ENCODE results near the gene ZBTB26.

DNA sequence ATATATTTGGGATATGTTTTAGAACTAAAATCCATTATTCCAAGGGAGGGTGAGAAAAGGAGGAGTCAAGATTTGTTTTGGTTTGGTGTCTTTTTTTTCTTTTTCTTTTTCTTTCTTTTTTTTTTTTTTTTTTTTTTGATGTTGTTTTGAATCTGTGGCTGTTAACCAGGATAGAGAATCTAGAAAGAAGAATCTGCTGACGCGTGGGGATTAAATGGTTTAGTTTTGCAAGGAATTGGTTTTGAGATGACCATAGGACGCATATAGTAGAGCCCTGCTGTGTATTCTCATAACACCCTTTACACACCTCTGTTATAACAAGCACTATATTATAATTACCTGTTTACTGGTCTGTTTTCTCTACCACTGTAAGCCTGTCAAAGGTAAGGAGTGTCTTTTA, 19.0 kb upstream of the ZBTB26 start:
- TF ChIP-seq, protein P1, sequence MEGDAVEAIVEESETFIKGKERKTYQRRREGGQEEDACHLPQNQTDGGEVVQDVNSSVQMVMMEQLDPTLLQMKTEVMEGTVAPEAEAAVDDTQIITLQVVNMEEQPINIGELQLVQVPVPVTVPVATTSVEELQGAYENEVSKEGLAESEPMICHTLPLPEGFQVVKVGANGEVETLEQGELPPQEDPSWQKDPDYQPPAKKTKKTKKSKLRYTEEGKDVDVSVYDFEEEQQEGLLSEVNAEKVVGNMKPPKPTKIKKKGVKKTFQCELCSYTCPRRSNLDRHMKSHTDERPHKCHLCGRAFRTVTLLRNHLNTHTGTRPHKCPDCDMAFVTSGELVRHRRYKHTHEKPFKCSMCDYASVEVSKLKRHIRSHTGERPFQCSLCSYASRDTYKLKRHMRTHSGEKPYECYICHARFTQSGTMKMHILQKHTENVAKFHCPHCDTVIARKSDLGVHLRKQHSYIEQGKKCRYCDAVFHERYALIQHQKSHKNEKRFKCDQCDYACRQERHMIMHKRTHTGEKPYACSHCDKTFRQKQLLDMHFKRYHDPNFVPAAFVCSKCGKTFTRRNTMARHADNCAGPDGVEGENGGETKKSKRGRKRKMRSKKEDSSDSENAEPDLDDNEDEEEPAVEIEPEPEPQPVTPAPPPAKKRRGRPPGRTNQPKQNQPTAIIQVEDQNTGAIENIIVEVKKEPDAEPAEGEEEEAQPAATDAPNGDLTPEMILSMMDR (IDR thresholded peaks at IDR 0.05) = no peak
- TF ChIP-seq POLR2A (IDR thresholded peaks at IDR 0.05) = no peak
- TF ChIP-seq POLR2AphosphoS5 (IDR thresholded peaks at IDR 0.05; ENCODE audit: insufficient read depth in 1 of 2, low read depth in 1 of 2) = no peak
